ENCODE measurements around the gene ENC1.

The ENC1 gene

DNA sequence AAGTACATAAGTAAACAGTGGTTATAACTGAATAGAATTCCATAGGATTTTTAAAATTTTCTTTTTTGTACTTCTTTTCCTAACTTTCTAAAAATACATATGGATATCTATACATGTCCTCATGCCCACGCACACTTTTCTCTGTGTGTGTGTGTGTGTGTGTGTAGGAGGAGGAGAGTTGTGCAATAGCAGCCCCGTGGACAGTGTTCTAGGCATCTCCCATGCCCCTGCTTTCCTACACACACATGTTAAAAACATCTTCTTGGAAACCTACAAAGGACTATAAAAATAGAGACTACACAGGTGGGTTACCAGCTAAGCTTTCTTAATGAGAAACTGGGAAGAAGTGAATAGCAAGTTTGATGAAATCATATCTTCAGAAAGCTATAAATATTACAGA is 24.7 kb upstream of the ENC1 start:
- DNase-seq (ENCODE audit: low read depth), result no peak
- TF ChIP-seq, protein P1, sequence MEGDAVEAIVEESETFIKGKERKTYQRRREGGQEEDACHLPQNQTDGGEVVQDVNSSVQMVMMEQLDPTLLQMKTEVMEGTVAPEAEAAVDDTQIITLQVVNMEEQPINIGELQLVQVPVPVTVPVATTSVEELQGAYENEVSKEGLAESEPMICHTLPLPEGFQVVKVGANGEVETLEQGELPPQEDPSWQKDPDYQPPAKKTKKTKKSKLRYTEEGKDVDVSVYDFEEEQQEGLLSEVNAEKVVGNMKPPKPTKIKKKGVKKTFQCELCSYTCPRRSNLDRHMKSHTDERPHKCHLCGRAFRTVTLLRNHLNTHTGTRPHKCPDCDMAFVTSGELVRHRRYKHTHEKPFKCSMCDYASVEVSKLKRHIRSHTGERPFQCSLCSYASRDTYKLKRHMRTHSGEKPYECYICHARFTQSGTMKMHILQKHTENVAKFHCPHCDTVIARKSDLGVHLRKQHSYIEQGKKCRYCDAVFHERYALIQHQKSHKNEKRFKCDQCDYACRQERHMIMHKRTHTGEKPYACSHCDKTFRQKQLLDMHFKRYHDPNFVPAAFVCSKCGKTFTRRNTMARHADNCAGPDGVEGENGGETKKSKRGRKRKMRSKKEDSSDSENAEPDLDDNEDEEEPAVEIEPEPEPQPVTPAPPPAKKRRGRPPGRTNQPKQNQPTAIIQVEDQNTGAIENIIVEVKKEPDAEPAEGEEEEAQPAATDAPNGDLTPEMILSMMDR (IDR thresholded peaks at IDR 0.05; ENCODE audit: control insufficient read depth, extremely low read depth, insufficient read depth), result no peak
- no peak overlapping the region for H3K4me3 ChIP-seq (ENCODE audit: low read depth, low read length)

DNA sequence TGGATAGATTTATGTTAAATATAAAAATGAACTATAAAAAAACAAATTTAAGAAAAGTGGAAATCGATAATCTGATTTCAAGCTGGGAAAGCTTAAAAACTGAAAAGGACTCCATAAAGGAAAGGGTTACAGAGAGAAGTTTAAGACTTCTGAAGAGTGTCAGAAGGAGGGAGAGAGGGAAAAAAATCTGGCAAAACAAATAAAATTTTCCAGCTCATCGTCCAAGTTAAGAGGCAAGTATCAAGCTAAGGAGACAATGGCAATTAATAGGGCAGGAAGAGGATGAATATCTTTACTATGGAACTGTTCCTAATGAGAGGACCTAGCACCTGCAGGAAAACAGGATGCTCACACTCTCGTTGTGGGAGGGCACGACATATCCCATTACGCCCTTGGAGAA is 24.0 kb upstream of the ENC1 start:
- no peak for DNase-seq (ENCODE audit: low read depth)
- TF ChIP-seq, protein P1 (IDR thresholded peaks at IDR 0.05; ENCODE audit: control insufficient read depth, extremely low read depth, insufficient read depth), result no peak
- no peak overlapping the region for H3K4me3 ChIP-seq (ENCODE audit: low read depth, low read length)

- TF ChIP-seq, protein P1 (IDR thresholded peaks at IDR 0.05; ENCODE audit: control insufficient read depth, extremely low read depth, insufficient read depth), result no peak
- H3K4me3 ChIP-seq (ENCODE audit: low read depth, low read length), result no peak overlapping the region
- DNase-seq (ENCODE audit: low read depth), result no peak
These were observed 20.3 kb upstream of the ENC1 start for GRCh38 chr5:74660873-74661272.

DNA sequence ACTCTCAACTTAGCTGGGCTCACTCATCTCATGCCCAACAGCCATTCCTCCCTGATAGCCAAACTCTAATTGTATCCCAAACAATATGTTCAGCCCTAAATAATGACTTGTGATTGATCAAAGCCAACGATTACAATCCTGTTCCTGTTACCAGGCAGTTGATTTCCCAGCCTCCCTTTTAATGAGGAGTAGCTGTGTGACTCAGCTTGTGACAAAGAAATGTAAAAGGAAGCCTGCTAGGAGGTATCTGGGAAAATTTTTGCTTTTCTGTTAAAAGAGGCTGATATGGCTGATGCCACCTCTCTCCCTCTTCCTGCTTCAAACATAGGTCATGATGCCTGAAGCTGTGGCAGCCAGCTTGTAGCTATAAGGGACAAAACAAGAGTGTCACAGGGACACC is 19.6 kb upstream of the ENC1 start:
- DNase-seq (ENCODE audit: low read depth), result no peak
- no peak overlapping the region for H3K4me3 ChIP-seq (ENCODE audit: low read depth, low read length)
- TF ChIP-seq, protein P1 (IDR thresholded peaks at IDR 0.05; ENCODE audit: control insufficient read depth, extremely low read depth, insufficient read depth), result no peak

DNA sequence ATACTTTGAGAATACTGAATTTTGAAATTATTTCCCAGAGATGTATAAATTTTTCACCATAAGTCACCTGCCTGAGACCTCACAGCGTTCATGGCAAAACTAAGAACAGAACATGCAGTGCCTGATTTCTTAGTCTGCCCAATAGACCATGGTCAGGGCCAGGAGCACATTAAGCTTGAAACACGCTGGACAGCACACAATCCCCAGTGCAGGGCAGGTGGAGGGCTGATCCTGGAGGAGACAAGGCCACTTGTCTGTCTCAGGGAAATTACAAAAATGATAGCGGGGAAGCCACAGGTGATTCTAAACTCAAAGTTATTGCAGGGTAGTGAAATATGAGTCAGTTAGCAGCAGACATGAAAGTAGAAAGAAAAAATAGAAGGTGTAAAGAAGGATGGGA is 18.6 kb upstream of the ENC1 start:
- DNase-seq (ENCODE audit: low read depth), result no peak
- TF ChIP-seq, protein P1 (IDR thresholded peaks at IDR 0.05; ENCODE audit: control insufficient read depth, extremely low read depth, insufficient read depth), result no peak
- no peak overlapping the region for H3K4me3 ChIP-seq (ENCODE audit: low read depth, low read length)

GRCh38 chr5:74657165-74657564 is 16.6 kb upstream of the ENC1 start:
- DNase-seq (ENCODE audit: low read depth), result no peak
- no peak overlapping the region for H3K4me3 ChIP-seq (ENCODE audit: low read depth, low read length)
- TF ChIP-seq, protein P1 (IDR thresholded peaks at IDR 0.05; ENCODE audit: control insufficient read depth, extremely low read depth, insufficient read depth), result no peak

DNA sequence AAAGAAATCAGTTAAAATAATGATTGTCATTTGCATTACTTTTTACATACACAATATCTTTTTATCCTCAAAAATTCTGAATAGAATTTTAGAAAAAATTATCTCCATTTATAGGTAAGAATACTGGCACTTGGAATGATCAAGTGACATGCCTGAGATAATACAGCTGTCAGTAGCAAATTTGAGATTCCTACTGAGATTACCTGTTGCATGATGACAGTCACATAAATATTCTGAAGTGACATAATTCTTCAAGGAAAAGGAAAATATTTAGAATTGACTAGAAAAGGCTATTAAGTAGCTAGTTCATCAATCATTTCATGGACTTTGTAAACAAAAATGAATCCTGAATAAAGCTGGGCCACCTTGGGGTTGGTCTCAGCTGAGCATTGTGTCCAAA is 15.2 kb upstream of the ENC1 start:
- TF ChIP-seq, protein P1 (IDR thresholded peaks at IDR 0.05; ENCODE audit: control insufficient read depth, extremely low read depth, insufficient read depth), result no peak
- H3K4me3 ChIP-seq (ENCODE audit: low read depth, low read length), result no peak overlapping the region
- no peak for DNase-seq (ENCODE audit: low read depth)
